Measurements from ENCODE around the gene ZFHX3. TPM values are rescaled to one million over a fixed set of nuclear protein-coding genes. Genes with fewer than 3 reads are reported as not detected.

Gene ZFHX3
- total RNA-seq, 1 donor from 2014 or later = 40.1 TPM

GRCh38 chr16:72835086-72835485 is 212.8 kb downstream of the ZFHX3 start:
- no peak for DNase-seq (ENCODE audit: low read depth, low spot score)
- H3K27ac Mint-ChIP-seq (ENCODE audit: unreplicated experiment) = peak overlapping the region; percentile 12
- H3K4me3 Mint-ChIP-seq = no peak overlapping the region
- no peaks in the 10 kb centered on the region for H3K27me3 Mint-ChIP-seq (ENCODE audit: low read depth)
- peaks cover 62% of the 10 kb centered on the region for H3K4me1 Mint-ChIP-seq
- H3K36me3 Mint-ChIP-seq (ENCODE audit: low read depth) = peaks cover 3% of the 10 kb centered on the region
- TF ChIP-seq CTCF (conservative IDR thresholded peaks at IDR 0.05) = no peak
- no peaks in the 10 kb centered on the region for H3K9me3 Mint-ChIP-seq

GRCh38 chr16:72834499-72834898 is 213.4 kb downstream of the ZFHX3 start:
- H3K27me3 Mint-ChIP-seq (ENCODE audit: low read depth) = no peaks in the 10 kb centered on the region
- no peak for DNase-seq (ENCODE audit: low read depth, low spot score)
- H3K4me1 Mint-ChIP-seq = peaks cover 57% of the 10 kb centered on the region
- H3K27ac Mint-ChIP-seq (ENCODE audit: unreplicated experiment) = no peak overlapping the region
- no peak overlapping the region for H3K4me3 Mint-ChIP-seq
- H3K9me3 Mint-ChIP-seq = no peaks in the 10 kb centered on the region
- H3K36me3 Mint-ChIP-seq (ENCODE audit: low read depth) = peaks cover 5% of the 10 kb centered on the region
- TF ChIP-seq CTCF (conservative IDR thresholded peaks at IDR 0.05) = no peak

GRCh38 chr16:72833969-72834368 is 214.0 kb downstream of the ZFHX3 start:
- no peak for TF ChIP-seq CTCF (conservative IDR thresholded peaks at IDR 0.05)
- peaks cover 8% of the 10 kb centered on the region for H3K36me3 Mint-ChIP-seq (ENCODE audit: low read depth)
- H3K4me3 Mint-ChIP-seq = no peak overlapping the region
- no peak for DNase-seq (ENCODE audit: low read depth, low spot score)
- H3K4me1 Mint-ChIP-seq = peaks cover 52% of the 10 kb centered on the region
- no peak overlapping the region for H3K27ac Mint-ChIP-seq (ENCODE audit: unreplicated experiment)
- H3K27me3 Mint-ChIP-seq (ENCODE audit: low read depth) = no peaks in the 10 kb centered on the region
- H3K9me3 Mint-ChIP-seq = no peaks in the 10 kb centered on the region

- H3K9me3 Mint-ChIP-seq = no peaks in the 10 kb centered on the region
- no peak for TF ChIP-seq CTCF (conservative IDR thresholded peaks at IDR 0.05)
- no peak overlapping the region for H3K4me3 Mint-ChIP-seq
- H3K4me1 Mint-ChIP-seq = peaks cover 47% of the 10 kb centered on the region
- no peaks in the 10 kb centered on the region for H3K27me3 Mint-ChIP-seq (ENCODE audit: low read depth)
- DNase-seq (ENCODE audit: low read depth, low spot score) = no peak
- H3K36me3 Mint-ChIP-seq (ENCODE audit: low read depth) = peaks cover 8% of the 10 kb centered on the region
- no peak overlapping the region for H3K27ac Mint-ChIP-seq (ENCODE audit: unreplicated experiment)
Measured at GRCh38 chr16:72833482-72833881, 214.4 kb downstream of the ZFHX3 start.

GRCh38 chr16:72832621-72833248 is 215.2 kb downstream of the ZFHX3 start:
- Mint-ChIP-seq H3K27me3 (ENCODE audit: low read depth) (no peaks in the 10 kb centered on the region), H3K9me3 (no peaks in the 10 kb centered on the region), H3K4me3 (peak overlapping the region; percentile 23), H3K4me1 (peaks cover 41% of the 10 kb centered on the region), H3K36me3 (ENCODE audit: low read depth) (peaks cover 8% of the 10 kb centered on the region), H3K27ac (ENCODE audit: unreplicated experiment) (no peak overlapping the region)
- peak; percentile 97 for TF ChIP-seq CTCF (conservative IDR thresholded peaks at IDR 0.05)
- DNase-seq (ENCODE audit: low read depth, low spot score) = peak; percentile 94
